Measurements from ENCODE around the gene TMEM204.
A peak's percentile ranks its signal among the peaks of the same experiment; 100 is the strongest.

TMEM204 gene

DNA sequence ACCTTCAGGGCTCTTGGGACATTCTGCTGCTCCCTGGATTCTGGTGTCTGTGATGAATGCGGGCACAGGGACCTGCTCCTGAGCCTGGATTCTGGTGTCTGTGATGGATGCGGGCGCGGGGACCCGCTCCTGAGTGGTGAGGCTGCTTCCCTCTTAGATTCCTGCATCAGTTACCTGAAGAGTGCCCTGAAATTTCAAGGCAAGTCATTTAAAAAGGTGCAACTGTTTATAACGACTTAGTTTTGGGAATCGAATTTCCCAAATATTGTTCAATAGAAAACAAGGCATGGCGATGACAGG is 7.0 kb downstream of the TMEM204 start:
- Histone ChIP-seq H3K79me2 (ENCODE audit: control insufficient read depth, insufficient read depth, low read length, unreplicated experiment) (peaks cover 22% of the 10 kb centered on the region), H2AFZ (ENCODE audit: low read length, unreplicated experiment) (no peak overlapping the region)

DNA sequence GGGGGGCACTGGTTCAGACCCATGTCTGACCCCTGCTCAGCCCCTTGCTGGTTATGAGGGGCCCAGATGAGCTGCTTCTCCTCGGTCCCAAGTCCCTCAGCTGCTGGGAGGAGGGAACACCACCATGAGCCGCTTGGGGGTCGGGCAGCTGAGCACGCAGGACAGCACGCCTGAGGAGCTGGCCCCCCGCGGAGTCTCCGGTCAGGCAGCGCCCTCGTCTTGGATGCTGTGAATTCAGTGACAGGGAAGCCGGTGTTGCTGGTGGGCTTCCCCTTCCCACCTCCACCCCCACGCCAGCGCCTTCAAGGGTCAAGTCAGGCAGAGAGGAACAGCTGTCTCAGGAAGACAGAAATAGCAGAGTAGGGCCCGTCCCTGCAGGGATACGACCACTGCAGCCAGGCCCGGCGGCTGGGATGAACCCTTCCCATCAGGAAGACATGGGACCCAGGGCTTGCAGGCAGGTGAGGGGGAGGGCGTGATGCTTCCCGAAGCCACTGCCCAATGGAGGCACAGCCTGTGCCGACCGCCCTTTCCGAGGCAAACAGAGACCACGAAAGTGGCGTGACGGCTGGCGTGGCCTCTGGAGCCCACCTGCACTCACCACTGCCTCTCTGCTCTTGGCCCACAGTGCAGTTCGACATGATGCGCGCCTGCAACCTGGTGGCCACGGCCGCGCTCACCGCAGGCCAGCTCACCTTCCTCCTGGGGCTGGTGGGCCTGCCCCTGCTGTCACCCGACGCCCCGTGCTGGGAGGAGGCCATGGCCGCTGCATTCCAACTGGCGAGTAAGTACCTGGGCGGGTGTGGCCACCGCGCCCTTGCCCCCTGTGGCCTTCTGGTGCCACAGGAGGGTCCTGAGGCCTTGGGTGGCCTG is 8.1 kb downstream of the TMEM204 start:
- Histone ChIP-seq H3K27ac (ENCODE audit: low read depth, low read length) (no peak overlapping the region), H2AFZ (ENCODE audit: low read length, unreplicated experiment) (no peak overlapping the region), H3K4me1 (ENCODE audit: control insufficient read depth, insufficient read depth, low read length, unreplicated experiment) (peaks cover 13% of the 10 kb centered on the region)

More for the DNA sequence above, 7.0 kb downstream of the TMEM204 start:
- no peaks in the 10 kb centered on the region for H3K27me3 ChIP-seq (ENCODE audit: insufficient read depth, low read length)
- H3K27ac ChIP-seq (ENCODE audit: low read depth, low read length) = no peak overlapping the region
- H3K36me3 ChIP-seq (ENCODE audit: insufficient read depth, low read length) = no peaks in the 10 kb centered on the region
- no peak overlapping the region for H3K4me3 ChIP-seq (ENCODE audit: low read depth, low read length)
- H3K4me1 ChIP-seq (ENCODE audit: control insufficient read depth, insufficient read depth, low read length, unreplicated experiment) = peaks cover 15% of the 10 kb centered on the region

DNA sequence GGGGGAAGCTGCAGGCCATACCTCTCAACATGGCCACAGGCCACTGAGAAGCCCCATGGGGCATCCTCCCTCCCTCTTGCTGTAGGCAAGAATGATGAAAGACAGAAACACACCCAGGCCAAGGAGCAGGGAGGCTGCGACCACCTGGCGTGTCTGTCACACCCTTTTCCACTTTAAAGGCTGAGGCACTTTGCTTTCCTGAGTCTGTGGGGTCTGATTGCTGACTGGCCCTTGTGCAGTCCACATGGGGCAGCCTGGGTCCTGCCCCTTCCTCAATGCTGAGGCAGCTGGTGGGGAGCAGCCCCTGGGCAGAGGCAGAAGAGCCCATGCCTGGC is 8.7 kb downstream of the TMEM204 start:
- H3K4me3 ChIP-seq (ENCODE audit: low read depth, low read length) = no peak overlapping the region
- no peaks in the 10 kb centered on the region for H3K36me3 ChIP-seq (ENCODE audit: insufficient read depth, low read length)
- H2AFZ ChIP-seq (ENCODE audit: low read length, unreplicated experiment) = no peak overlapping the region

More for the DNA sequence above, 8.1 kb downstream of the TMEM204 start:
- Histone ChIP-seq H3K27me3 (ENCODE audit: insufficient read depth, low read length) (no peaks in the 10 kb centered on the region), H3K4me3 (ENCODE audit: low read depth, low read length) (no peak overlapping the region), H3K79me2 (ENCODE audit: control insufficient read depth, insufficient read depth, low read length, unreplicated experiment) (peaks cover 23% of the 10 kb centered on the region), H3K36me3 (ENCODE audit: insufficient read depth, low read length) (no peaks in the 10 kb centered on the region)

DNA sequence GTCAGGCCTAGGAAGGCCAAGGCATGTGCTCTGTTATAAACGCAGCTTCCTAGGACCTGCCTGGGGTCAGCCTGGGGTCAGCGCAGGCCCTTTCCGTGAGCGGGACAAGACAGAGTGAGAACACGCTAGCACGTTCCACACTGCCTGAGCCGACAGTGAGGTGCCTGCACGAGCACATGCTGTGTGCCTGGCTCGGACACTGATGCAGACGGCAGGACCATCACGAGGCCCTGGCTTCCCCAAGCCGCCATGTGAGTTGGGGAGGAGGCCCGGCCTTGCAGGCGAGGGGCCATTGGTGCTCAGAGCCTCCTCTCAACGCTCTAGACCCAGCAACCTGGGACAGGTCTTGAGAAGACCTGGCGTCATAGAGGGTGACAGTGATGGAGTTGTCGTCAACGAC is 9.1 kb downstream of the TMEM204 start:
- no peaks in the 10 kb centered on the region for H3K27me3 ChIP-seq (ENCODE audit: insufficient read depth, low read length)
- H3K4me1 ChIP-seq (ENCODE audit: control insufficient read depth, insufficient read depth, low read length, unreplicated experiment) = peaks cover 13% of the 10 kb centered on the region
- no peak overlapping the region for H3K4me3 ChIP-seq (ENCODE audit: low read depth, low read length)
- peak overlapping the region; percentile 46 for H3K27ac ChIP-seq (ENCODE audit: low read depth, low read length)
- H2AFZ ChIP-seq (ENCODE audit: low read length, unreplicated experiment) = no peak overlapping the region
- no peaks in the 10 kb centered on the region for H3K36me3 ChIP-seq (ENCODE audit: insufficient read depth, low read length)
- peaks cover 21% of the 10 kb centered on the region for H3K79me2 ChIP-seq (ENCODE audit: control insufficient read depth, insufficient read depth, low read length, unreplicated experiment)

More for the DNA sequence above, 8.7 kb downstream of the TMEM204 start:
- Histone ChIP-seq H3K27ac (ENCODE audit: low read depth, low read length) (no peak overlapping the region), H3K4me1 (ENCODE audit: control insufficient read depth, insufficient read depth, low read length, unreplicated experiment) (peaks cover 13% of the 10 kb centered on the region), H3K27me3 (ENCODE audit: insufficient read depth, low read length) (no peaks in the 10 kb centered on the region), H3K79me2 (ENCODE audit: control insufficient read depth, insufficient read depth, low read length, unreplicated experiment) (peaks cover 23% of the 10 kb centered on the region)

DNA sequence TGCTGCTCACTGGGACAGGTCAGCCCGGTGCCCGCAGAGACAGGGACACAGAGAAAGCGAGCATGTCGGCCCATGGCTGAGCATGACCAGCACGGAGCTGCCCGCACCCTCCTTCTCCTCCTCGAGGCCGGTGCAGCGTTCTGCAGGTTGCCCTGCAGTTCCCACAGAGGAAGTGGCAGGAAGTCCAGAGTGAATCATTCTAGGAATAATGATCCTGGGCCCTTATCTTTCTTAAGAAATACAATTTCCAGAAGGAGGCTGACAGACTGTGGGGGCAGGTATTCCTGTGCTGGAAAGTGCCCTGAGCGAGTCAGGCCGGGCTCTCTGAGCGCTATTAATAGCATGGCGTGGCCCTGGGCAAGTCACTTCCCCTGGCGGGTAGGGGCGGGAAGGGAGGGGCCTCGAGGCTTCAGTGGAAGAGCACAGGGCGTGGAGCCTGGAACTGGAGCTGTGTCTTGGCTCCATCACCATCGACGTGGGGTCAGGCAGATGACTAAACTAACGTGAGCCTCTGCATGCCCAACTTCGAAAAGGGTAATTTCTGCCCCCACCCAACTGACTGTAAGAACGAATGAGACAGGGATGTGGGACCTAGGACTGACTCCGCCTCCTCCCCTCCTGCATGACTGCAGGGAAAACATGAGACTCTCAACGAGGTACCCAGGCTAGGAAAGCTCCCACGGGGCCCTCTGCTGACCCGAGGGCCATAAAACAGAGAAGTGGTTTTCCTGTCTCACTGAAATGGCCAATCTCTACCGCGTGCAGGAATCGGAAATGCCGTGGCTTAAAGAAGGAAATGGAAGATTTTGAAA is 9.8 kb downstream of the TMEM204 start:
- H3K4me3 ChIP-seq (ENCODE audit: low read depth, low read length) = peak overlapping the region; percentile 0; the same call in 1 of the 2 replicates
- H3K27me3 ChIP-seq (ENCODE audit: insufficient read depth, low read length) = no peaks in the 10 kb centered on the region
- no peak overlapping the region for H2AFZ ChIP-seq (ENCODE audit: low read length, unreplicated experiment)
- peak overlapping the region; percentile 46 for H3K27ac ChIP-seq (ENCODE audit: low read depth, low read length)
- H3K79me2 ChIP-seq (ENCODE audit: control insufficient read depth, insufficient read depth, low read length, unreplicated experiment) = peaks cover 23% of the 10 kb centered on the region
- H3K4me1 ChIP-seq (ENCODE audit: control insufficient read depth, insufficient read depth, low read length, unreplicated experiment) = peaks cover 20% of the 10 kb centered on the region
- no peaks in the 10 kb centered on the region for H3K36me3 ChIP-seq (ENCODE audit: insufficient read depth, low read length)

DNA sequence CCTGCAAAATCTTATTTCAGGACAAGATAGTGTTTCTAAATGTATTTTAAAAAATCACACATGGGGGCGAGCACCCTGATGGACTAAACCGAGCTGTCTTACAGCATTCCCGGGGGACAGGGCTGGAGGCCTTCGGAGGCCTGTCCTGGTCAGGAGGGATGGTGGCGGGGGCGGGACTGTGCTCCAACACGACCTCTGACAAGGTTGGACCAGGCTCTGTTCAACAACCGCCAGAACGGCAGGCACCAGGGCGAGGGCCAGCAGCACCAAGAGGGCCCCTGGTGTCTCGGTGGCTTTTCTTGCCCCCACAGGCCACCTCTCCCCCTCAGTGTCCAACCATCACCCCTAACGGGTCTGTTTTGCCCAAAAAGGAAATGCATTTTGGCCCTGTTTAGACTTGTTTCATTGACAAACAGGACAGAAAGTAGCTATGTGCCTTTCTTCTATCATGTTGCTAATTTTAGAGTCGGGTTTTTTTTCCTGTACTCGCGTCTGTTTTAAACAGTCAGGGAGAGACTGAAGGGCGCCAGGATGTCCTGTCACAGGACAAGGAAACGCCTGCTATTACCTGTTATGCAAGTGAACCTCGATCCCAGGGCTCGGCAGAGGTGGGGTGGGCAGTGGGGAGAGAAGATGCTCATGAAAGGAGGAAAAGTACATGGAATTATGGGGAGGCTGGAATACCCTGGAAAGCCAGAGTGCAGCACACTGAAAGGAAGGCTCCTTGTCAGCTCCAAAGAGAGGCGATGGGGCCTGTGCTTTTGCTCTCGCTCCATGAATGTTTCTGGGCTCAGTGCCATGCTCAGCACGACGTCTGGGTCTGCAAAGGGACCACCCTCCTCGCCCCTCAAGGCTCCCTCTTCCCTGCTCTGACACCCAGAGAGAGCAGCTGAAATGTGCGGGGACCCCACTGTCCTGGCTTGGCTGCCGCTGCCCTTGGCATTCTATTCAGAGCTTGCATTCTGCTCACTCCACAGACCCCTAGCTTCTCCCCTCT is 11.9 kb downstream of the TMEM204 start:
- H3K36me3 ChIP-seq (ENCODE audit: insufficient read depth, low read length) = no peaks in the 10 kb centered on the region
- peaks cover 22% of the 10 kb centered on the region for H3K79me2 ChIP-seq (ENCODE audit: control insufficient read depth, insufficient read depth, low read length, unreplicated experiment)
- H3K27ac ChIP-seq (ENCODE audit: low read depth, low read length) = no peak overlapping the region
- no peak overlapping the region for H2AFZ ChIP-seq (ENCODE audit: low read length, unreplicated experiment)
- peaks cover 27% of the 10 kb centered on the region for H3K4me1 ChIP-seq (ENCODE audit: control insufficient read depth, insufficient read depth, low read length, unreplicated experiment)
- no peak overlapping the region for H3K4me3 ChIP-seq (ENCODE audit: low read depth, low read length)
- no peaks in the 10 kb centered on the region for H3K27me3 ChIP-seq (ENCODE audit: insufficient read depth, low read length)

DNA sequence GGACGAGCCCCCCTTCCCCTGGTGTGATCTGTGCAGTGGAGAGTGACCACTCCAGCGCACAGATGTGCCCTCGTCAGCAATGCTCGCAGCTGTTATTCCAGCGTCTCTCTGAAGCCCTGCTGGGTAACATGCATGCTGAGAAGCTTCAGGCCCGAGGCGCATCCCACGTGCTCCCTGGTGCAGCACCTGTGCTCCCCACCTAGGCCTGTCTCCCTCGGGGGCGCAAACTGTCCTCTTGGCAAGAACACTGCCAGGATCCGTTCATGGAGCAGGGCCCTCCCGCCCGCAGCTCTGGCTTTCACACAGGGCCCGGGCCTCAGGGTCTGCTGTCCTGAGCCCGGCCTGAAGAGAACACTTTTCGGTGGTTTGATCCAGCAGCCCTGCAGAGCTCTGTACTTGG is 13.0 kb downstream of the TMEM204 start:
- Histone ChIP-seq H3K27me3 (ENCODE audit: insufficient read depth, low read length) (no peaks in the 10 kb centered on the region), H3K27ac (ENCODE audit: low read depth, low read length) (no peak overlapping the region), H3K4me1 (ENCODE audit: control insufficient read depth, insufficient read depth, low read length, unreplicated experiment) (peaks cover 27% of the 10 kb centered on the region), H3K79me2 (ENCODE audit: control insufficient read depth, insufficient read depth, low read length, unreplicated experiment) (peaks cover 21% of the 10 kb centered on the region), H2AFZ (ENCODE audit: low read length, unreplicated experiment) (no peak overlapping the region), H3K4me3 (ENCODE audit: low read depth, low read length) (no peak overlapping the region), H3K36me3 (ENCODE audit: insufficient read depth, low read length) (no peaks in the 10 kb centered on the region)

DNA sequence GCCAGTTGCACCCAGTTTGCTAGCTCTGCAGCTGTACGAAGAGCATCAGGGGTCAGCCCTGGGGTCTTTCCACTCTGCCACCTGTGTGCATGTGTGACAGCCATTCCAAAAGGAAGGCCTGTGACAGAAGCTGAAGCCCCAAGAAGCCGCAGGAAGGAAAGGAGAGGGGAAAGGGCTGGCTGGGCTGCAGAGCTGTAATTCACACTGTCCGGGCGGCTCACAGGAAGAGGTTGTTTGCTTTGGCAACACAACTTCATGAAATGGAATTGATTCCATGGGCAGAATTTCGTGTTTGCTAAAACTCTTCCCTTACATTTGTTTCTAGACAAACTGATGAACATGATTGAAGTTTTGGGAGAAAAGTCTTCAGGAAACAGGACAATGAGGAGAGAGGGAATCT is 14.8 kb downstream of the TMEM204 start:
- Histone ChIP-seq H3K4me3 (ENCODE audit: low read depth, low read length) (no peak overlapping the region), H3K36me3 (ENCODE audit: insufficient read depth, low read length) (no peaks in the 10 kb centered on the region), H3K79me2 (ENCODE audit: control insufficient read depth, insufficient read depth, low read length, unreplicated experiment) (peaks cover 21% of the 10 kb centered on the region), H2AFZ (ENCODE audit: low read length, unreplicated experiment) (no peak overlapping the region), H3K27me3 (ENCODE audit: insufficient read depth, low read length) (no peaks in the 10 kb centered on the region), H3K27ac (ENCODE audit: low read depth, low read length) (0 out of 2 replicates have a peak overlapping the region, but pooled peaks have one; percentile 6), H3K4me1 (ENCODE audit: control insufficient read depth, insufficient read depth, low read length, unreplicated experiment) (peaks cover 21% of the 10 kb centered on the region)

DNA sequence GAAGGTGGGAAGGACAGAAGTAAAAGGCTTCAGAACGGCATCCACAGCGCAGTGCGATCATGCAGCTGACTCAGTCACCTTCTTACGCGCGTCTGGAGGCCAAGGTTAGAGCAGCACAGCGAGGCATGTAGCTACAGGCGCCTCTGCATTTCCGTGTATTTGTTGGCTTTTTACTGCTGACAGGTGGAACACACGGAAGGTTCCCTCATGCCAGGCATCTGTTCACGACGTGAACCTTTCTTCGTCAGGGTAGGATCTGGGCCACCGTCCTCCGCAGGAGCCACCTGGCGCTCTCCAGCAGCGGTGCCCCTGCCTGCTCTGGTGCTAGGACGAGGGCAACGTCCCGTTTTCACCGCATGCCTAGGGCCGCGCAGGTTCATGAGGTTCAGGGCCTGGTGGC is 15.3 kb downstream of the TMEM204 start:
- Histone ChIP-seq H3K27me3 (ENCODE audit: insufficient read depth, low read length) (no peaks in the 10 kb centered on the region), H3K4me3 (ENCODE audit: low read depth, low read length) (no peak overlapping the region), H3K36me3 (ENCODE audit: insufficient read depth, low read length) (no peaks in the 10 kb centered on the region), H3K79me2 (ENCODE audit: control insufficient read depth, insufficient read depth, low read length, unreplicated experiment) (peaks cover 21% of the 10 kb centered on the region), H3K27ac (ENCODE audit: low read depth, low read length) (0 out of 2 replicates have a peak overlapping the region, but pooled peaks have one; percentile 6), H3K4me1 (ENCODE audit: control insufficient read depth, insufficient read depth, low read length, unreplicated experiment) (peaks cover 16% of the 10 kb centered on the region), H2AFZ (ENCODE audit: low read length, unreplicated experiment) (no peak overlapping the region)

DNA sequence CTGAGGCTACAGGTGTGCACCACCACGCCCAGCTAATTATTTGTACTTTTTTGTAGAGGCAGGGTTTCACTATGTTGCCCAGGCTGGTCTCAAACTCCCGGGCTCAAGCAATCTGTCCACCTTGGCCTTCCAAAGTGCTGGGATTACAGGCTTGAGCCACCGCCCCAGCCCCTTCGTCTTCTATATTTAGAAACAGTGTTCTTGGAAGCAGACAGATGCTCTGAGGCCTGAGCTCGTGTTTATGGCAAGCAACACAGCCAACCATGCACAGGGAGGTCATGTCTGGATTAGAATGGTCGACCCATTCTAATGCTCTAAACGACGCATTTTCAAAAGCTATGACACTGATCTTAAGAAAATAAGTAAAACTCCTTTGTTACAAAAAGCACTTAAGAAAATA is 16.6 kb downstream of the TMEM204 start:
- peaks cover 20% of the 10 kb centered on the region for H3K79me2 ChIP-seq (ENCODE audit: control insufficient read depth, insufficient read depth, low read length, unreplicated experiment)
- peaks cover 14% of the 10 kb centered on the region for H3K4me1 ChIP-seq (ENCODE audit: control insufficient read depth, insufficient read depth, low read length, unreplicated experiment)
- H3K4me3 ChIP-seq (ENCODE audit: low read depth, low read length) = no peak overlapping the region
- no peak overlapping the region for H3K27ac ChIP-seq (ENCODE audit: low read depth, low read length)
- H3K36me3 ChIP-seq (ENCODE audit: insufficient read depth, low read length) = no peaks in the 10 kb centered on the region
- no peaks in the 10 kb centered on the region for H3K27me3 ChIP-seq (ENCODE audit: insufficient read depth, low read length)
- no peak overlapping the region for H2AFZ ChIP-seq (ENCODE audit: low read length, unreplicated experiment)

Measured in ACC112 (cell line).